Putamen (tissue), 1 donor: Measurements from ENCODE around the gene TNFRSF9.
A peak's percentile ranks its signal among the peaks of the same experiment; 100 is the strongest.
"Not testable (repeated sequence)": the region's sequence is repeated elsewhere in the genome, so short reads cannot be mapped to it uniquely, and the experiment has no call there.

Experiments
- DNase-seq: peaks from one replicate; pipeline ENCODE4 v3.0.0-alpha.2; 2016; ENCODE audit warnings: low spot score

TNFRSF9 gene

GRCh38 chr1:7919880-7920279 lies 20.8 kb downstream of the TNFRSF9 start:
- DNase-seq, result no peak

GRCh38 chr1:7917971-7918370 lies 22.7 kb downstream of the TNFRSF9 start:
- DNase-seq, result not testable (repeated sequence)

- no peak for DNase-seq
These were observed 24.2 kb downstream of the TNFRSF9 start for GRCh38 chr1:7916501-7916830.

GRCh38 chr1:7915826-7916500 lies 24.7 kb downstream of the TNFRSF9 start:
- no peak for DNase-seq

- DNase-seq, result no peak
These were observed 27.7 kb downstream of the TNFRSF9 start for GRCh38 chr1:7912743-7913557.

- DNase-seq, result no peak
These were observed 28.5 kb downstream of the TNFRSF9 start for GRCh38 chr1:7912145-7912544.

GRCh38 chr1:7905262-7905661 lies 35.4 kb downstream of the TNFRSF9 start:
- no peak for DNase-seq

GRCh38 chr1:7902478-7903085 lies 38.1 kb downstream of the TNFRSF9 start:
- peak; percentile 74 for DNase-seq

GRCh38 chr1:7899741-7900140 lies 40.9 kb downstream of the TNFRSF9 start:
- DNase-seq, result no peak

- DNase-seq, result no peak
These were observed 41.7 kb downstream of the TNFRSF9 start for GRCh38 chr1:7898962-7899361.

- DNase-seq, result no peak
These were observed 43.6 kb downstream of the TNFRSF9 start for GRCh38 chr1:7896994-7897393.

- DNase-seq, result no peak
These were observed 47.0 kb downstream of the TNFRSF9 start for GRCh38 chr1:7893529-7894180.

GRCh38 chr1:7891804-7892203 lies 48.8 kb downstream of the TNFRSF9 start:
- DNase-seq, result no peak

GRCh38 chr1:7890853-7891252 lies 49.8 kb downstream of the TNFRSF9 start:
- DNase-seq, result no peak

- DNase-seq, result no peak
These were observed 52.2 kb downstream of the TNFRSF9 start for GRCh38 chr1:7888248-7889081.

GRCh38 chr1:7886405-7886745 lies 54.3 kb downstream of the TNFRSF9 start:
- DNase-seq, result peak; percentile 43

- no peak for DNase-seq
These were observed 54.9 kb downstream of the TNFRSF9 start for GRCh38 chr1:7885513-7886404.

GRCh38 chr1:7884757-7885156 lies 55.9 kb downstream of the TNFRSF9 start:
- DNase-seq, result no peak

GRCh38 chr1:7879228-7879627 lies 61.4 kb downstream of the TNFRSF9 start:
- DNase-seq, result no peak

GRCh38 chr1:7878027-7878426 lies 62.6 kb downstream of the TNFRSF9 start:
- DNase-seq, result no peak
